Ovary (tissue), 9 donors: ENCODE measurements around the gene COL6A1. TPM values are rescaled to one million over a fixed set of nuclear protein-coding genes. Genes with fewer than 3 reads are reported as not detected.
"Not testable (repeated sequence)": the region's sequence is repeated elsewhere in the genome, so short reads cannot be mapped to it uniquely, and the experiment has no call there.

Experiments
- DNase-seq, 5 donors: peaks; one replicate each; pipeline ENCODE4 v3.0.0-alpha.2; 2019 to 2020
- H3K27ac ChIP-seq, 2 donors: fragments of 200-600 bp; one replicate each; pipeline versions ENCODE4 v1.5.1 to v1.8.0; 2019 to 2022
- H3K27me3 ChIP-seq: fragments of 200-600 bp; one replicate; pipeline ENCODE4 v1.8.0; 2022
- H3K36me3 ChIP-seq: fragments of 200-600 bp; sonication (generic); one replicate; pipeline ENCODE4 v1.5.1; 2019
- H3K4me1 ChIP-seq: one replicate; pipeline ENCODE4 v1.8.1; 2013; ENCODE audit warnings: mild to moderate bottlenecking, moderate library complexity; ENCODE audit not compliant: insufficient read depth
- H3K4me3 ChIP-seq: fragments of 200-600 bp; sonication (generic); one replicate; pipeline ENCODE4 v1.5.1; 2017
- H3K9me3 ChIP-seq, 2 donors: fragments of 200-600 bp in 1 of 2; sonication (generic) in 1 of 2; one replicate each; pipeline versions ENCODE4 v1.5.1 to v1.8.1; 2013 to 2019; ENCODE audit warnings: mild to moderate bottlenecking in 1 of 2, moderate library complexity in 1 of 2
- EP300 ChIP-seq: sonication (generic); formaldehyde crosslinking; IDR thresholded peaks from one replicate; pipeline ENCODE4 v1.6.1; 2017; ENCODE audit warnings: antibody characterized with exemption
- POLR2A ChIP-seq: fragments of 450-650 bp; IDR thresholded peaks from one replicate; pipeline ENCODE4 v1.6.1; 2017; ENCODE audit warnings: antibody characterized with exemption, mild to moderate bottlenecking, moderate library complexity
- WGBS, 3 donors: extraction: QIAGEN DNeasy Blood & Tissue Kit in 1 of 3; methylation state at CpG; one replicate each; pipeline versions ENCODE4 v1.1.5 to v1.1.7; 2013 to 2017; 5-methylcytosine and 5-hydroxymethylcytosine counted together
- intact Hi-C, 4 donors: fragments of 100-400 bp; cut with DNase I; formaldehyde crosslinking; loops; one replicate each; pipeline versions ENCODE4 v1.11.0 to v1.15.1; 2022 to 2023
- polyA plus RNA-seq, 2 donors: library from polyadenylated mRNA; stranded (reverse); fragments of 200-250 nt in 1 of 2; fragments of 350-450 nt in 1 of 2; fragmentation: Illumina TruSeq in 1 of 2; extraction: RNeasy Lipid Tissue Mini Kit (QIAGEN cat#74804) in 1 of 2; gene quantifications; one replicate each; pipeline ENCODE4 v1.2.3, GENCODE V29; 2013 to 2014
- total RNA-seq, 7 donors: library from RNA; depleted of rRNA in 2 of 7; stranded (reverse); fragments of >200 nt in 2 of 7; fragmentation: NEBNext Ultra II Directional in 3 of 7; extraction: Animal tissue kit (Norgen Biotek cat#: 25700) in 3 of 7; gene quantifications; one replicate each; pipeline versions ENCODE4 v1.1.0 to v1.2.4, GENCODE V29; 2016 to 2023
- TF ChIP-seq, protein P1 (sequence below), 3 donors: fragments of 450-650 bp in 2 of 3; fragments of 200-600 bp in 1 of 3; IDR thresholded peaks; one replicate each; pipeline versions ENCODE4 v1.5.1 to v1.8.0; 2016 to 2022; ENCODE audit warnings: antibody characterized with exemption in 3 of 3, mild to moderate bottlenecking in 1 of 3
- donor health status: DM: no; HTN: no; CAD: no; lungs with moderate emphysema.
- donor health status: DM: no; HTN: no; CAD: no.
- donor health status: Bipolar disorder and iron deficiency.
- donor health status: DM: yes; HTN: yes; CAD: no.
- donor health status: DM: no; HTN: no; CAD: no.
- donor health status: DM: yes; HTN: yes; CAD: no.

COL6A1 gene
- total and polyA plus RNA-seq, 9 donors = 112 to 905 (median 731) TPM

- Histone ChIP-seq H3K27ac (no peak overlapping the region), H3K36me3 (no peaks in the 10 kb centered on the region), H3K27me3 (no peaks in the 10 kb centered on the region), H3K4me3 (no peak overlapping the region), H3K9me3 (no peaks in the 10 kb centered on the region), H3K4me1 (peaks cover 9% of the 10 kb centered on the region)
- WGBS, 3 donors = 62 to 72% (median 68%) methylated on average over 12 of the region's 12 CpGs
- DNase-seq = peak in 3 of 5 donors; percentile 22 to 47 (median 23)
- TF ChIP-seq, protein P1, sequence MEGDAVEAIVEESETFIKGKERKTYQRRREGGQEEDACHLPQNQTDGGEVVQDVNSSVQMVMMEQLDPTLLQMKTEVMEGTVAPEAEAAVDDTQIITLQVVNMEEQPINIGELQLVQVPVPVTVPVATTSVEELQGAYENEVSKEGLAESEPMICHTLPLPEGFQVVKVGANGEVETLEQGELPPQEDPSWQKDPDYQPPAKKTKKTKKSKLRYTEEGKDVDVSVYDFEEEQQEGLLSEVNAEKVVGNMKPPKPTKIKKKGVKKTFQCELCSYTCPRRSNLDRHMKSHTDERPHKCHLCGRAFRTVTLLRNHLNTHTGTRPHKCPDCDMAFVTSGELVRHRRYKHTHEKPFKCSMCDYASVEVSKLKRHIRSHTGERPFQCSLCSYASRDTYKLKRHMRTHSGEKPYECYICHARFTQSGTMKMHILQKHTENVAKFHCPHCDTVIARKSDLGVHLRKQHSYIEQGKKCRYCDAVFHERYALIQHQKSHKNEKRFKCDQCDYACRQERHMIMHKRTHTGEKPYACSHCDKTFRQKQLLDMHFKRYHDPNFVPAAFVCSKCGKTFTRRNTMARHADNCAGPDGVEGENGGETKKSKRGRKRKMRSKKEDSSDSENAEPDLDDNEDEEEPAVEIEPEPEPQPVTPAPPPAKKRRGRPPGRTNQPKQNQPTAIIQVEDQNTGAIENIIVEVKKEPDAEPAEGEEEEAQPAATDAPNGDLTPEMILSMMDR (IDR thresholded peaks at IDR 0.05) = no peak
- TF ChIP-seq POLR2A = no peak
- no peak for TF ChIP-seq EP300
- intact Hi-C loops = no loop called here
Measured at GRCh38 chr21:46005081-46005480, 23.5 kb downstream of the COL6A1 start.

DNA sequence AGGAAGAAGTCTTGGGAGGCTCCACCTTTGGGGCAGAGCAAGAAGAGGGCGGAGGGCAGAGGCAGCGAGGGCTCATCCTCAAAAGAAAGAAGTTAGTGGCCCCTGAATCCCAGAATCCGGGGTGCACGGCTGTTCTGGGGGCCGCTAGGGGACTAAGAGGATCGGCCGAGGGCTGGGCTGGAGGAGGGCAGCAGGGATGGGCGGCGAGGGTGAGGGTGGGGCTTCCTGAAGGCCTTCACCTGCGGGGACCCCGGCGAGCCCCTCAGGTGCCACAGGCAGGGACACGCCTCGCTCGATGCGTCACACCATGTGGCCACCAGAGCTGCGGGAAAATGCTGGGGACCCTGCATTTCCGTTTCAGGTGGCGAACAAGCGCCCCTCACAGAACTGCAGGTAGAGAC is 23.9 kb downstream of the COL6A1 start:
- TF ChIP-seq EP300 (no peak), POLR2A (no peak)
- TF ChIP-seq, protein P1 (IDR thresholded peaks at IDR 0.05) = no peak
- H3K27ac ChIP-seq = no peak overlapping the region
- H3K4me1 ChIP-seq = peaks cover 12% of the 10 kb centered on the region
- H3K9me3 ChIP-seq = no peaks in the 10 kb centered on the region
- H3K27me3 ChIP-seq = no peaks in the 10 kb centered on the region
- intact Hi-C loops = no loop called here
- H3K4me3 ChIP-seq = no peak overlapping the region
- no peaks in the 10 kb centered on the region for H3K36me3 ChIP-seq
- WGBS, 3 donors = 93 to 95% (median 93%) methylated on average over 20 of the region's 20 CpGs
- peak in 4 of 5 donors; percentile 27 to 42 (median 36) for DNase-seq

DNA sequence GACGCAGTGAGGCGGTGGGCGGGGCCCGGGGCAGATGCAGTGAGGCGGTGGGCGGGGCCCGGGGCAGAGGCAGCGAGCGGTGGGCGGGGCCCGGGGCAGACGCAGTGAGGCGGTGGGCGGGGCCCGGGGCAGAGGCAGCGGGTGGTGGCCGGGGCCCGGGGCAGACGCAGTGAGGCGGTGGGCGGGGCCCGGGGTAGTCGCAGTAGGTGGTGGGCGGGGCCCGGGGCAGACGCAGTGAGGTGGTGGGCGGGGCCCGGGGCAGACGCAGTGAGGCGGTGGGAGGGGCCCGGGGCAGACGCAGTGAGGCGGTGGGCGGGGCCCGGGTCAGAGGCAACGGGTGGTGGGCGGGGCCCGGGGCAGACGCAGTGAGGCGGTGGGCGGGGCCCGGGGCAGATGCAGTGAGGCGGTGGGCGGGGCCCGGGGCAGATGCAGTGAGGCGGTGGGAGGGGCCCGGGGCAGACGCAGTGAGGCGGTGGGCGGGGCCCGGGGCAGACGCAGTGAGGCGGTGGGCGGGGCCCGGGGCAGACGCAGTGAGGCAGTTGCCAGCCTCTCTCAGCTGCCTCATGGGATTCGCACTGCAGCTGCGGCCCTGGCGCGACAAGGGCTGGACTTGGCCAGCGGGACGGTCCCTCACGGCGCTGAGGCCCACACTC is 24.4 kb downstream of the COL6A1 start:
- 84 to 96% (median 87%) methylated on average over 13 to 55 of the region's 64 CpGs for WGBS, 3 donors
- DNase-seq = peak in 2 of 5 donors; percentile 29 to 40
- H3K9me3 ChIP-seq, H3K27ac ChIP-seq, intact Hi-C loops, H3K4me3 ChIP-seq, H3K27me3 ChIP-seq, H3K36me3 ChIP-seq: not testable (repeated sequence)
- H3K4me1 ChIP-seq = peaks cover 12% of the 10 kb centered on the region

- intact Hi-C loops = no loop called here
- TF ChIP-seq POLR2A (no peak), EP300 (no peak)
- TF ChIP-seq, protein P1 (IDR thresholded peaks at IDR 0.05) = no peak
- Histone ChIP-seq H3K9me3 (no peaks in the 10 kb centered on the region), H3K27ac (no peak overlapping the region), H3K36me3 (no peaks in the 10 kb centered on the region), H3K4me3 (no peak overlapping the region), H3K4me1 (peaks cover 14% of the 10 kb centered on the region), H3K27me3 (no peaks in the 10 kb centered on the region)
- DNase-seq = peak in 3 of 5 donors; percentile 22 to 42 (median 31)
- 93 to 97% (median 94%) methylated on average over 37 to 40 of the region's 40 CpGs for WGBS, 3 donors
Measured at GRCh38 chr21:46006547-46007491, 25.2 kb downstream of the COL6A1 start.
